Measurements from ENCODE around the gene RAB1B. TPM values are rescaled to one million over a fixed set of nuclear protein-coding genes. Genes with fewer than 3 reads are reported as not detected.

Gene RAB1B
- 47.9 and 58.0 TPM in 2 replicates for total RNA-seq

GRCh38 chr11:66268244-66268951 lies at the start of gene RAB1B:
Gene RAB1B (plus strand): TSS chr11:66268639. CDS start chr11:66268680, 41 bp downstream.

GRCh38 chr11:66277471-66278362 lies 9.3 kb downstream of the RAB1B start, which contains the start of gene CNIH2:
Gene CNIH2 (plus strand): TSS chr11:66278175. CDS start chr11:66278457, 282 bp downstream.

GRCh38 chr11:66288671-66289547 lies 20.5 kb downstream of the RAB1B start, which contains the start of gene YIF1A:
Gene YIF1A (minus strand): TSS chr11:66289143. CDS start chr11:66288985, 158 bp downstream.

GRCh38 chr11:66291706-66292542 lies 23.5 kb downstream of the RAB1B start, which contains the start of gene TMEM151A:
Gene TMEM151A (plus strand): TSS chr11:66291894. CDS start chr11:66292014, 120 bp downstream.

GRCh38 chr11:66316849-66317251 lies 48.4 kb downstream of the RAB1B start, which contains the start of gene CD248:
Gene CD248 (minus strand): TSS chr11:66317044. CDS start chr11:66317027, 17 bp downstream.

Other genes with a start within 250 kb of the RAB1B start
- gene CATSPER1, start 242.2 kb upstream of the RAB1B start, total RNA-seq = 0.14 TPM in 1 of 2 replicates, not detected in the other
- gene GAL3ST3, start 219.5 kb upstream of the RAB1B start, total RNA-seq = under 0.01 and 0.14 TPM in 2 replicates
- gene SF3B2, start 216.3 kb upstream of the RAB1B start, total RNA-seq = 81.8 and 115 TPM in 2 replicates
- 17.9 and 28.0 TPM in 2 replicates for gene PACS1, start 198.4 kb upstream of the RAB1B start, total RNA-seq
- 12.7 and 18.8 TPM in 2 replicates for gene KLC2, start 10.9 kb upstream of the RAB1B start, total RNA-seq
- 0.28 TPM in 1 of 2 replicates, not detected in the other for gene CNIH2, start 9.5 kb downstream of the RAB1B start, total RNA-seq
- gene YIF1A, start 20.5 kb downstream of the RAB1B start, total RNA-seq = 237 and 239 TPM in 2 replicates
- gene TMEM151A, start 23.3 kb downstream of the RAB1B start, total RNA-seq = under 0.01 and 0.18 TPM in 2 replicates
- 60.8 and 63.9 TPM in 2 replicates for gene CD248, start 48.4 kb downstream of the RAB1B start, total RNA-seq
- 9.7 and 16.2 TPM in 2 replicates for gene RIN1, start 67.8 kb downstream of the RAB1B start, total RNA-seq
- gene BRMS1, start 76.5 kb downstream of the RAB1B start, total RNA-seq = 49.1 and 54.2 TPM in 2 replicates
- gene B4GAT1, start 79.0 kb downstream of the RAB1B start, total RNA-seq = 28.2 and 43.2 TPM in 2 replicates
- gene SLC29A2, start 103.1 kb downstream of the RAB1B start, total RNA-seq = 0.09 and 0.14 TPM in 2 replicates
- gene NPAS4, start 152.4 kb downstream of the RAB1B start, total RNA-seq = not detected in 2 replicates
- 40.4 and 41.0 TPM in 2 replicates for gene MRPL11, start 170.2 kb downstream of the RAB1B start, total RNA-seq
- gene PELI3, start 198.3 kb downstream of the RAB1B start, total RNA-seq = 16.1 and 22.7 TPM in 2 replicates
- gene DPP3, start 211.8 kb downstream of the RAB1B start, total RNA-seq = 37.3 and 48.8 TPM in 2 replicates
- 19.1 and 27.7 TPM in 2 replicates for gene BBS1, start 242.0 kb downstream of the RAB1B start, total RNA-seq

Data from smooth muscle cell of bladder (primary cell).